Tibial nerve (tissue), 4 donors: ENCODE measurements around the gene PLEK. TPM values are rescaled to one million over a fixed set of nuclear protein-coding genes. Genes with fewer than 3 reads are reported as not detected.
"Not testable (repeated sequence)": the region's sequence is repeated elsewhere in the genome, so short reads cannot be mapped to it uniquely, and the experiment has no call there.

Experiments
- DNase-seq, 2 donors: peaks; one replicate each; pipeline ENCODE4 v3.0.0-alpha.2; 2019; ENCODE audit warnings: low spot score in 2 of 2
- H3K27ac ChIP-seq, 4 donors: fragments of 200-600 bp; sonication (generic) in 3 of 4; one replicate each; pipeline ENCODE4 v1.5.1; 2017 to 2019; ENCODE audit warnings: mild to moderate bottlenecking in 1 of 4
- H3K27me3 ChIP-seq, 2 donors: fragments of 200-600 bp; sonication (generic) in 1 of 2; one replicate each; pipeline versions ENCODE4 v1.5.1 to v1.6.0; 2017 to 2019
- H3K36me3 ChIP-seq, 3 donors: fragments of 200-600 bp; sonication (generic); one replicate each; pipeline ENCODE4 v1.5.1; 2018 to 2019
- H3K4me1 ChIP-seq, 4 donors: fragments of 200-600 bp; sonication (generic) in 3 of 4; one replicate each; pipeline ENCODE4 v1.5.1; 2017 to 2019
- H3K4me3 ChIP-seq, 4 donors: fragments of 200-600 bp; sonication (generic) in 3 of 4; one replicate each; pipeline ENCODE4 v1.5.1; 2017 to 2019; ENCODE audit warnings: mild to moderate bottlenecking in 1 of 4, moderate library complexity in 1 of 4
- H3K9me3 ChIP-seq, 4 donors: fragments of 200-600 bp; sonication (generic) in 3 of 4; one replicate each; pipeline ENCODE4 v1.5.1; 2017 to 2019
- CTCF ChIP-seq, 5 experiments: fragments of 200-600 bp in 3 of 5; fragments of 450-650 bp in 2 of 5; sonication (generic) in 3 of 5; IDR thresholded peaks; one replicate each; pipeline ENCODE4 v1.5.1; 2016 to 2019; ENCODE audit warnings: antibody characterized with exemption in 5 of 5, mild to moderate bottlenecking in 3 of 5, moderate library complexity in 2 of 5
- EP300 ChIP-seq, 2 donors: sonication (generic); formaldehyde crosslinking; IDR thresholded peaks; one replicate each; pipeline ENCODE4 v1.6.1; 2017; ENCODE audit warnings: antibody characterized with exemption in 2 of 2, mild to moderate bottlenecking in 1 of 2
- POLR2A ChIP-seq, 2 donors: fragments of 450-650 bp; IDR thresholded peaks; one replicate each; pipeline ENCODE4 v1.6.1; 2017; ENCODE audit warnings: antibody characterized with exemption in 2 of 2, mild to moderate bottlenecking in 2 of 2, moderate library complexity in 2 of 2
- WGBS, 2 donors: methylation state at CpG; one replicate each; pipeline ENCODE4 v1.1.5; 2018; 5-methylcytosine and 5-hydroxymethylcytosine counted together
- total RNA-seq, 4 donors: library from RNA; depleted of rRNA; stranded (reverse); fragments of >200 nt; gene quantifications; one replicate each; pipeline ENCODE4 v1.1.0, GENCODE V29; 2016

The PLEK gene
- total RNA-seq, 4 donors from 2014 or later, result 7.8 to 9.8 (median 9.1) TPM

- no peak overlapping the region for H3K27ac ChIP-seq
- WGBS, 2 donors, result 66% methylated on average over 7 of the region's 7 CpGs
Measured at GRCh38 chr2:68438455-68439303, 73.6 kb downstream of the PLEK start.

GRCh38 chr2:68441179-68441993 is 76.3 kb downstream of the PLEK start:
- TF ChIP-seq POLR2A (IDR thresholded peaks at IDR 0.05) (no peak), EP300 (IDR thresholded peaks at IDR 0.05) (peak in 1 of 2 donors; percentile 60), CTCF (IDR thresholded peaks at IDR 0.05) (peak; percentile 76 to 92 (median 89))
- Histone ChIP-seq H3K27ac (no peak overlapping the region), H3K9me3 (no peaks in the 10 kb centered on the region), H3K4me1 (peaks cover 0 to 9% (median 6%) of the 10 kb centered on the region in 4 donors), H3K4me3 (no peak overlapping the region), H3K27me3 (no peaks in the 10 kb centered on the region), H3K36me3 (no peaks in the 10 kb centered on the region)
- DNase-seq, result peak; percentile 60 to 81
- WGBS, 2 donors, result 41 to 43% methylated on average over 6 of the region's 6 CpGs

More at GRCh38 chr2:68438455-68439303, 73.6 kb downstream of the PLEK start:
- Histone ChIP-seq H3K4me1 (peaks cover 0 to 26% (median 8%) of the 10 kb centered on the region in 4 donors), H3K9me3 (no peaks in the 10 kb centered on the region), H3K4me3 (no peak overlapping the region), H3K27me3 (no peaks in the 10 kb centered on the region), H3K36me3 (no peaks in the 10 kb centered on the region)
- TF ChIP-seq EP300 (IDR thresholded peaks at IDR 0.05) (no peak), POLR2A (IDR thresholded peaks at IDR 0.05) (no peak), CTCF (IDR thresholded peaks at IDR 0.05) (no peak)
- DNase-seq, result no peak

GRCh38 chr2:68441994-68442322 is 76.9 kb downstream of the PLEK start:
- H3K4me1 ChIP-seq, result peaks cover 0 to 6% (median 3%) of the 10 kb centered on the region in 4 donors
- H3K27ac ChIP-seq, result no peak overlapping the region
- H3K36me3 ChIP-seq, result no peaks in the 10 kb centered on the region
- WGBS, 2 donors, result 85 to 93% methylated on average over 2 of the region's 2 CpGs
- peaks cover 0 to under 1% (median 0%) of the 10 kb centered on the region in 4 donors for H3K9me3 ChIP-seq
- no peaks in the 10 kb centered on the region for H3K27me3 ChIP-seq
- DNase-seq, result no peak
- H3K4me3 ChIP-seq, result no peak overlapping the region
- no peak for TF ChIP-seq CTCF (IDR thresholded peaks at IDR 0.05)
- TF ChIP-seq POLR2A (IDR thresholded peaks at IDR 0.05), result no peak
- no peak for TF ChIP-seq EP300 (IDR thresholded peaks at IDR 0.05)

- 80 to 81% methylated on average over 3 of the region's 3 CpGs for WGBS, 2 donors
- not testable (repeated sequence) for H3K27me3 ChIP-seq, DNase-seq, H3K36me3 ChIP-seq, H3K4me1 ChIP-seq, H3K27ac ChIP-seq, H3K4me3 ChIP-seq
- peaks cover 0 to 22% (median 0%) of the 10 kb centered on the region in 4 donors for H3K9me3 ChIP-seq
Measured at GRCh38 chr2:68446425-68446824, 81.3 kb downstream of the PLEK start.

Other genes starting within 250 kb of the PLEK start
- gene PNO1, start 207.4 kb upstream of the PLEK start, total RNA-seq, result 10 to 100 TPM; 12.7 to 28.5 (median 15.4) TPM
- gene PPP3R1, start 112.8 kb upstream of the PLEK start, total RNA-seq, result 10 to 100 TPM; 31.5 to 41.7 (median 36.3) TPM
- gene CNRIP1, start 45.3 kb upstream of the PLEK start, total RNA-seq, result 10 to 100 TPM; 38.2 to 45.9 (median 42.3) TPM
- 1 to 10 TPM in 3 of 4 donors, under 1 TPM in 1; 0.60 to 2.0 (median 1.2) TPM for gene FBXO48, start 102.0 kb downstream of the PLEK start, total RNA-seq
- 10 to 100 TPM in 3 of 4 donors, 1 to 10 TPM in 1; 6.9 to 11.6 (median 10.6) TPM for gene APLF, start 102.3 kb downstream of the PLEK start, total RNA-seq